Pancreas (tissue), 10 donors: ENCODE measurements around the gene GPX6. TPM values are rescaled to one million over a fixed set of nuclear protein-coding genes. Genes with fewer than 3 reads are reported as not detected.
"Not testable (repeated sequence)": the region's sequence is repeated elsewhere in the genome, so short reads cannot be mapped to it uniquely, and the experiment has no call there.

Experiments
- ATAC-seq, 4 donors: fragments of 200-7000 bp; cut with Tn5 transposase; one replicate each; pipeline versions ENCODE4 v1.8.0 to v1.9.1; 2020; ENCODE audit warnings: mild to moderate bottlenecking in 4 of 4, moderate library complexity in 4 of 4
- DNase-seq, 6 donors: peaks; one replicate each; pipeline ENCODE4 v3.0.0-alpha.2; 2020
- FAIRE-seq: peaks from 2 replicates; lab custom pipeline; 2012; peaks lifted over from hg19 to GRCh38; lab: Jason Lieb, UNC
- H3K27ac ChIP-seq, 4 donors: fragments of 200-600 bp; sonication (generic); 1 replicate in 3 of 4; 2 replicates in 1 of 4; pipeline versions ENCODE4 v1.5.0 to v1.8.0; 2020
- H3K27me3 ChIP-seq, 4 donors: fragments of 200-600 bp; one replicate each; pipeline ENCODE4 v1.8.0; 2021
- H3K36me3 ChIP-seq, 3 donors: fragments of 200-600 bp; sonication (generic) in 1 of 3; one replicate each; pipeline versions ENCODE4 v1.5.0 to v1.8.0; 2020 to 2021
- H3K4me1 ChIP-seq, 3 donors: fragments of 200-600 bp; one replicate each; pipeline ENCODE4 v1.8.0; 2021
- H3K4me3 ChIP-seq, 4 donors: fragments of 200-600 bp; sonication (generic) in 2 of 4; one replicate each; pipeline versions ENCODE4 v1.5.0 to v1.8.0; 2020 to 2021
- H3K9me3 ChIP-seq, 4 donors: fragments of 200-600 bp; one replicate each; pipeline ENCODE4 v1.8.0; 2021
- CTCF ChIP-seq, 4 donors: fragments of 200-600 bp; sonication (generic) in 3 of 4; IDR thresholded peaks; one replicate each; pipeline versions ENCODE4 v1.5.0 to v1.8.0; 2021; ENCODE audit warnings: antibody characterized with exemption in 4 of 4
- WGBS, 2 donors: extraction: QIAGEN DNeasy Blood & Tissue Kit; methylation state at CpG; one replicate each; pipeline ENCODE4 v1.1.7; 2013; 5-methylcytosine and 5-hydroxymethylcytosine counted together
- intact Hi-C, 3 donors: fragments of 100-400 bp; cut with DNase I; formaldehyde crosslinking; loops; one replicate each; pipeline versions ENCODE4 v1.11.1 to v1.14.2; 2022
- polyA plus RNA-seq, 2 donors: library from polyadenylated mRNA; stranded (reverse); fragments of 200-250 nt; gene quantifications; one replicate each; pipeline ENCODE4 v1.2.3, GENCODE V29; 2013
- total RNA-seq, 6 donors: library from RNA; stranded (reverse); fragmentation: NEBNext Ultra II Directional in 4 of 6; extraction: Animal tissue kit (Norgen Biotek cat#: 25700) in 4 of 6; gene quantifications; one replicate each; pipeline versions ENCODE4 v1.2.1 to v1.2.4, GENCODE V29; 2021 to 2023
- donor health status: healthy with polysubstance abuse.
- donor health status: DM: no; HTN: no; CAD: no; lungs with moderate emphysema.
- donor health status: DM: no; HTN: no; CAD: no.
- donor health status: control.
- donor health status: control.
- donor health status: Bipolar disorder and iron deficiency.
- donor health status: DM: yes; HTN: yes; CAD: no.
- donor health status: DM: no; HTN: no; CAD: no.
- donor health status: DM: no; HTN: no; CAD: no.
- donor health status: DM: yes; HTN: yes; CAD: no.

GPX6 gene
- total and polyA plus RNA-seq, 8 donors, result not detected

DNA sequence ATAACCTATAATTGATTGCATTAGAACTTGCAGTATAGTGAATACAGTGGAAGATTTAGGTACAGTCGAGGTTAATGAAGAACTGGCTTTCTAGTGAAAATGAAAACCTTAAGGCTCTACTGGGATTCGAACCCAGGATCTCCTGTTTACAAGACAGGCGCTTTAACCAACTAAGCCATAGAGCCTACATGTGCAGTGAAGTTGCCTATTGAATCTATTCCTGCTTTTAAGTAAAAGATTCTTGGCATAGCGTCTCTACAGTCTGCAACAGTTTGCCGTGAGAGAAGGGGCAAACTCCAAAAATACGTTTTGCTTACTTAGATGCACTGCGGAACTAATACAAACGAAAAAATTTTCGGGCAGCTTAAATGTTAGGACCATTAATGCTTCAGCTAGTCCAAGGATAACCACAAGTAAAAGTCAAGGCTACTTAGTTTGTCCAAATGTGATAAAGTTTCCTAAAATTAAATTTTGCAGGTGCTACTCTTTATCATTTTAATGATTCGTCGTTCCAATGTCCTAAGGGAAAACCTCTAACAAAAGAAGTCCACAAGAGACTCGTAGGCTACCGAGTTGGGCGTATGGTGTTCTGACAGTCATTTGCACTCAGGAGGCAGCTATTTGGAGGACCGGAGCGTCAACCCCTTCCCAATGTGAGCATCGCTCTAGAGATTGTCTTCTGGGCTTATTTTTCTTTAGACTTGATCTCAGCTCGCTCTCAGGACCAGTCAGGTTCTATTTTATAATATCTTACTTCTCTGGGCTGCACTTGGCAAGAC is 41.0 kb downstream of the GPX6 start:
- no peaks in the 10 kb centered on the region for H3K4me1 ChIP-seq
- H3K4me3 ChIP-seq, result no peak overlapping the region
- no peak overlapping the region for H3K27ac ChIP-seq
- intact Hi-C loops, result no loop called here
- 10 to 13% methylated on average over 18 of the region's 18 CpGs for WGBS, 2 donors
- no peaks in the 10 kb centered on the region for H3K9me3 ChIP-seq
- no peaks in the 10 kb centered on the region for H3K36me3 ChIP-seq
- peaks cover 0 to 27% (median 7%) of the 10 kb centered on the region in 4 donors for H3K27me3 ChIP-seq
- TF ChIP-seq CTCF (IDR thresholded peaks at IDR 0.05), result no peak
- FAIRE-seq (no peak), DNase-seq (no peak), ATAC-seq (peak in 1 of 4 donors; percentile 52)

DNA sequence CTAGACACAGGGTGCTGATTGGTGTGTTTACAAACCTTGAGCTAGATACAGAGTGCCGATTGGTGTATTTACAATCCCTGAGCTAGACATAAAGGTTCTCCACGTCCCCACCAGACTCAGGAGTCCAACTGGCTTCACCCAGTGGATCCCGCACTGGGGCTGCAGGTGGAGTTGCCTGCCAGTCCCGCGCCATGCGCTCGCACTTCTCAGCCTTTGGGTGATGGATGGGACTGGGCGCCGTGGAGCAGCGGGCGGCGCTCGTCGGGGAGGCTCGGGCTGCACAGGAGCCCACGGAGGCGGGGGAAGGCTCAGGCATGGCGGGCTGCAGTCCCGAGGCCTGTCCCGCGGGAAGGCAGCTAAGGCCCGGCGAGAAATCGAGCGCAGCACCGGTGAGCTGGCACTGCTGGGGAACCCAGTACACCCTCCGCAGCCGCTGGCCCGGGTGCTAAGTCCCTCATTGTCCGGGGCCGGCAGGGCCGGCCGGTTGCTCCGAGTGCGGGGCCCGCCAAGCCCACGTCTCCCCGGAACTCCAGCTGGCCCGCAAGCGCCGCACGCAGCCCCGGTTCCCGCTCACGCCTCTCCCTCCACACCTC is 46.3 kb downstream of the GPX6 start:
- H3K4me1 ChIP-seq, FAIRE-seq, ATAC-seq, H3K36me3 ChIP-seq, H3K4me3 ChIP-seq, DNase-seq, intact Hi-C loops, H3K9me3 ChIP-seq, H3K27ac ChIP-seq: not testable (repeated sequence)
- 88 to 91% methylated on average over 24 to 45 of the region's 45 CpGs for WGBS, 2 donors
- peaks cover 0 to 30% (median 6%) of the 10 kb centered on the region in 4 donors for H3K27me3 ChIP-seq

GRCh38 chr6:28468056-28468455 is 47.5 kb downstream of the GPX6 start:
- no peaks in the 10 kb centered on the region for H3K9me3 ChIP-seq
- peaks cover 0 to 31% (median 6%) of the 10 kb centered on the region in 4 donors for H3K27me3 ChIP-seq
- 65 to 67% methylated on average over 7 of the region's 7 CpGs for whole genome bisulfite sequencing, 2 donors
- intact Hi-C loops, result no loop called here
- DNase-seq, result no peak
- no peak for FAIRE-seq
- H3K4me3 ChIP-seq, result no peak overlapping the region
- no peaks in the 10 kb centered on the region for H3K4me1 ChIP-seq
- no peaks in the 10 kb centered on the region for H3K36me3 ChIP-seq
- H3K27ac ChIP-seq, result no peak overlapping the region
- no peak for TF ChIP-seq CTCF (IDR thresholded peaks at IDR 0.05)
- ATAC-seq, result no peak

DNA sequence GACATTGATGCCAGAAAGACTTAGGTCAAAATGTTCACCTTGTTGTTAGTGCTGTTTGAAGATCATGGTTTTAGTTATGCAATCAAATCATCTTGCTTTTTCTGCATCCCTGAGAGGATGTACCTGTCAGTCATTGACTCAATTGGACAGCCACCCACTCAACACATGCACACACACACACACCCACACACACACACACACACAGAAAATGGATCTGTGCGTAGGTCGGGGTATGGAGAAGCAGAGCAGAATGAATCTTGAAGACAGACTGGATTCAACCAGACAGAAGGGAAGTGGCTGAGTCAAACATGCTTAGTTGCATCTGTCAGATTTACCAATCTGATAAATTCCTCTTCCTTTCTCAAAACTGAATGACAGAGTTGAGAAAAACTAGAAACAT is 53.2 kb downstream of the GPX6 start:
- H3K27ac ChIP-seq, result no peak overlapping the region
- H3K9me3 ChIP-seq, result no peaks in the 10 kb centered on the region
- H3K4me3 ChIP-seq, result no peak overlapping the region
- H3K27me3 ChIP-seq, result peaks cover 0 to 43% (median 3%) of the 10 kb centered on the region in 4 donors
- no peaks in the 10 kb centered on the region for H3K36me3 ChIP-seq
- ATAC-seq, result no peak
- no peak for FAIRE-seq
- DNase-seq, result no peak
- 31 to 42% methylated on average over 2 of the region's 2 CpGs for WGBS, 2 donors
- no peaks in the 10 kb centered on the region for H3K4me1 ChIP-seq
- intact Hi-C loops, result no loop called here
- no peak for TF ChIP-seq CTCF (IDR thresholded peaks at IDR 0.05)

GRCh38 chr6:28458568-28458967 is 57.0 kb downstream of the GPX6 start:
- DNase-seq (no peak), FAIRE-seq (no peak), ATAC-seq (no peak)
- 29 to 55% methylated on average over 1 of the region's 1 CpG for WGBS, 2 donors
- H3K4me1 ChIP-seq, result no peaks in the 10 kb centered on the region
- no peak overlapping the region for H3K4me3 ChIP-seq
- peaks cover 0 to 45% (median 2%) of the 10 kb centered on the region in 4 donors for H3K27me3 ChIP-seq
- TF ChIP-seq CTCF (IDR thresholded peaks at IDR 0.05), result no peak
- intact Hi-C loops, result no loop called here
- H3K9me3 ChIP-seq, result no peaks in the 10 kb centered on the region
- H3K27ac ChIP-seq, result no peak overlapping the region
- no peaks in the 10 kb centered on the region for H3K36me3 ChIP-seq

Other genes starting within 250 kb of the GPX6 start
- 1 to 10 TPM; 3.6 to 7.6 (median 5.9) TPM for gene ZSCAN26, start 248.7 kb downstream of the GPX6 start, total RNA-seq
- 10 to 100 TPM in 1 of 2 donors, 1 to 10 TPM in 1; 6.8 to 11.7 TPM for gene ZSCAN26, start 248.7 kb downstream of the GPX6 start, polyA plus RNA-seq
- gene PGBD1, start 234.2 kb downstream of the GPX6 start, total RNA-seq, result 1 to 10 TPM in 2 of 6 donors, under 1 TPM in 4; 0.60 to 1.5 (median 0.83) TPM
- 1 to 10 TPM; 2.2 to 3.1 TPM for gene PGBD1, start 234.2 kb downstream of the GPX6 start, polyA plus RNA-seq
- gene ZSCAN31, start 179.6 kb downstream of the GPX6 start, total RNA-seq, result 10 to 100 TPM in 1 of 6 donors, 1 to 10 TPM in 5; 4.4 to 13.2 (median 7.4) TPM
- gene ZSCAN31, start 179.6 kb downstream of the GPX6 start, polyA plus RNA-seq, result 10 to 100 TPM in 1 of 2 donors, 1 to 10 TPM in 1; 6.3 to 10.5 TPM
- 1 to 10 TPM; 1.5 to 5.0 (median 2.1) TPM for gene ZKSCAN3, start 165.8 kb downstream of the GPX6 start, total RNA-seq
- 1 to 10 TPM; 1.2 to 1.6 TPM for gene ZKSCAN3, start 165.8 kb downstream of the GPX6 start, polyA plus RNA-seq
- gene ZSCAN12, start 116.0 kb downstream of the GPX6 start, total RNA-seq, result 1 to 10 TPM; 2.1 to 4.4 (median 2.8) TPM
- gene ZSCAN12, start 116.0 kb downstream of the GPX6 start, polyA plus RNA-seq, result 1 to 10 TPM in 1 of 2 donors, under 1 TPM in 1; 0.80 to 1.9 TPM
- gene ZSCAN23, start 72.3 kb downstream of the GPX6 start, total RNA-seq, result 1 to 10 TPM in 5 of 6 donors, under 1 TPM in 1; 0.75 to 3.3 (median 1.1) TPM
- gene ZSCAN23, start 72.3 kb downstream of the GPX6 start, polyA plus RNA-seq, result under 1 TPM; 0.42 to 0.89 TPM
- not detected for gene GPX5, start 10.1 kb upstream of the GPX6 start, total RNA-seq
- not detected for gene GPX5, start 10.1 kb upstream of the GPX6 start, polyA plus RNA-seq